Measurements from ENCODE around the gene CAVIN1.
"Not testable (repeated sequence)": the region's sequence is repeated elsewhere in the genome, so short reads cannot be mapped to it uniquely, and the experiment has no call there.

The CAVIN1 gene

DNA sequence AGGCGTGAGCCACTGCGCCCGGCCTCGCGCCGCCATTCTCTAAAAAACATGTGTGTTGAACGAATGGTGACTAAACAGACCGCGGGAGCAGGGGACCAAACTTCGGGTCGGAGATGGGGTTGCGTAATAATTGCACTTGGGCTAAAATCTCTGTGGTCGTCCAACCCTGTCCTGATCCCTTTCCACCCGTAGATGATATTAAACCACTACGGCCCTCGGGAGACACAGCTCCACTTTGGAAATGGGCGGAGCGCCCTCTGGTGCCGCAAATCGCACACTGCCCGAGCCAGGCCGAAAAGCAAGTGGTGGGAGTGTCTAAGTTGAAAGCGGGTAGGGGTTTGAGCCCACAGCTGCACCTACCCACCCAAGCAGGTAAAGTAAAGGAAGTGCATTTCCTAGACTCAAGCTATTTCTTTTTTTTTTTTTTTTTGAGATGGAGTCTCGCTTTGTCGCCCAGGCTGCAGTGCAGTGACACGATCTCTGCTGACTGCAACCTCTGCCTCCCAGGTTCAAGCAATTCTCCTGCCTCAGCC, 17.0 kb downstream of the CAVIN1 start:
- peak; percentile 58 to 81 for DNase-seq (ENCODE audit: low read depth in 2 of 2)

DNA sequence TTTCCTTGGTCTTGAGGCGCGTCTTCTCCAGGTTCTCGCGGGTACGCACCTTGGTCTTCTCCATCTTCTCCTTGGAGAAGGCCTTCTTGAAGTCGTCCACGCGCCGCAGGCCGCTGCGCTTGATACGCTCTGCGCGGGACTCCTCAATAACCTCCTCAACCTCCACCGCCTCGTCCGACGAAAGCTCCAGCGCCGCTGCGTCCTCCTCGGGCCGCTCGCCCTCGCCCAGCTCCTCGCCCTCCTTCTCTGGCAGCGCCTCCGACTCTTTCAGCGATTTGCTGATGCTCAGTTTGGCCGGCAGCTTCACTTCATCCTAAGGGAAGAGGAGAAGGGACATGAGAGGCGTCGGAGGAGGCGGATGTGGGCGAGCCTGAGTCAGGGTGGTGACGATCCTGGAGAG, 18.0 kb downstream of the CAVIN1 start:
- no peak for DNase-seq (ENCODE audit: low read depth in 2 of 2)

DNA sequence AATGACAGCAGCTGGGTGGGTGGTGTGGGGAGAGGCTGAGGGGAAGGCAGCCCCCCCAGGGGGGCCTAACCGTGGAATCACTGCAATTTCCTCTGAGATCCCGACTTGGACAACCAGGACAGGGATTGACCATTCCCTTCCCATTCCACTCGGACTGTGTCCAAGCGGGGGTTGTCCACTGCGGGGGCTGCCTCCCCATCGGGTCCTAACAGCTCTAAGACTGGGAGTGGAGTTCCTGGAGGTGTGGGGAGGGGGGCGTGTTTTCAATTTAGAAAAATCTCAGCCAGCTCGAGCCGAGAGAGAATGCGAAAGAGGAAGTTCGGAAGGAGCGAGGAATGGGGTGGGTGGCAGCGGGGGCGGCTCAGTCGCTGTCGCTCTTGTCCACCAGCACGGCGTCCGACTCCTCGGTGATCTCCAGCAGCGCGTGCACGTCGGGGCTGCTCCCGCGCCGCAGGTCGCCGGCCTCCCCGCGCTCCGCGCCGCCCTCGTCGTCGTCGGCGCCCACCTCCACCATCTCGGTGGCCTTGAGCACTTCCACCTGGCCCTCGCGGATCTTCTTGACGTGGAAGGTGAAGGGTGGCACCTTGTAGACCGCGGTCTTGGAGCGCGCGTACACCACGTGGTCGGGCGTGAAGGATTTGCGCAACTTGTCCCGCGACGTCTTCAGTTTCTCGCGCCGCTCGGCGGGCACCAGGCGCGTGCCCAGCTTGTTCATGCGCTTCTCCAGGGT, 18.6 kb downstream of the CAVIN1 start:
- DNase-seq (ENCODE audit: low read depth in 2 of 2) = no peak

DNA sequence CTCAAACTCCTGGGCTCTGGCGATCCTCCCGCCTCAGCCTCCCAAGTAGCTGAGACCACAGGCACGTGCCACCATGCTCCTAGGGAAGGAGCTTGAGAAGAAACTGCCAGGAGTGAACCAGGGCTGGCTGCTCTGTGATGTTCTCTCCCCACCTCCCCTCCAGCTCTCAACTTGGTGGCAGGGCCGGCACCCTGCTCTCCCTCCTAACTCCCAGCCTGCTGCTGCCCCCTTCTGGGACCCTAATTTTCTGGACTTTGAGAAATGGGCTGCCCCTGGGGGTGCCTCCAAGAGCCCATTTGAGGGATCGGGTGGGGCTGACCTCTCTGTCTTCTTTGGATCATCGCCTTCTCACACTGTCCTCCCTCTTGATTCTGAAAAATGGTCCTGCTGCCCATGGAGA, 19.9 kb downstream of the CAVIN1 start:
- DNase-seq (ENCODE audit: low read depth in 2 of 2) = peak; percentile 25 to 57

DNA sequence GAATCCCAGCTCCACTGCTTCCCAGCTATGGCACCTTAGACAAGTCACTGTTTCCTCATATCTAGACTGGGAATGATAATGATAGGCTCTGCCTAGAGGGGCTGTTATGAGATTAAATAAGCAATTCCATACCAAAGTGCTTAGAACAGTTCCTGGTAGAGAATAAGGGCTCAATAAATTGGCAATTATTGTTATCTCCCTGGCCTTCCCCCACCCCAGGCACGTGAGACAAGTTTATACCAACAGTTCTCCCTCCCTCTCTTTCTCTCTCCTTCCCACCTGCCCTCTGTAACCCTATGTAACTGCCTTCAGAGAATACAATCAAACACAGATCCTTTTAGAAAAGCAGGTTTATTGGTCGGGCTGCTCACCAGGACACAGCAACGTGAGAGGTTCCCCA, 20.9 kb downstream of the CAVIN1 start:
- DNase-seq (ENCODE audit: low read depth in 2 of 2) = no peak

DNA sequence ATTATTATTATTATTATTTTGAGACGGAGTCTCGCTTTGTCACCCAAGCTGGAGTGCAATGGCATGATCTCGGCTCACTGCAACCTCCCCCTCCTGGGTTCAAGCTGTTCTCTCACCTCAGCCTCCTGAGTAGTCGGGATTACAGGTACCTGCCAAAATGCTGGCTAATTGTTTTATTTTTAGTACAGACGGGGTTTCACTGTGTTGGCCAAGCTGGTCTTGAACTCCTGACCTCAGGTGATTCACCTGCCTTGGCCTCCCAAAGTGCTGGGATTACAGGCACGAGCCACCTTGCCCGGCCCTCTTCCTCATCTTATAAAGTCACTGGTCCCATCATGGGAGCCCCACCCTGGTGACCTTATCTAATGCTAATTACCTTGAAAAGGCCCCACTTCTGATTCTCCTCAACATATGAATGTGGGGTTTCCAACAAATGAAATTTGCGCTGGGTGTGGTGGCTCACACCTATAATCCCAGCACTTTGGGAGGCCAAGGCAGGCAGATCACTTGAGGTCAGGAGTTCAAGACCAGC, 22.1 kb downstream of the CAVIN1 start:
- not testable (repeated sequence) for DNase-seq (ENCODE audit: low read depth in 2 of 2)

DNA sequence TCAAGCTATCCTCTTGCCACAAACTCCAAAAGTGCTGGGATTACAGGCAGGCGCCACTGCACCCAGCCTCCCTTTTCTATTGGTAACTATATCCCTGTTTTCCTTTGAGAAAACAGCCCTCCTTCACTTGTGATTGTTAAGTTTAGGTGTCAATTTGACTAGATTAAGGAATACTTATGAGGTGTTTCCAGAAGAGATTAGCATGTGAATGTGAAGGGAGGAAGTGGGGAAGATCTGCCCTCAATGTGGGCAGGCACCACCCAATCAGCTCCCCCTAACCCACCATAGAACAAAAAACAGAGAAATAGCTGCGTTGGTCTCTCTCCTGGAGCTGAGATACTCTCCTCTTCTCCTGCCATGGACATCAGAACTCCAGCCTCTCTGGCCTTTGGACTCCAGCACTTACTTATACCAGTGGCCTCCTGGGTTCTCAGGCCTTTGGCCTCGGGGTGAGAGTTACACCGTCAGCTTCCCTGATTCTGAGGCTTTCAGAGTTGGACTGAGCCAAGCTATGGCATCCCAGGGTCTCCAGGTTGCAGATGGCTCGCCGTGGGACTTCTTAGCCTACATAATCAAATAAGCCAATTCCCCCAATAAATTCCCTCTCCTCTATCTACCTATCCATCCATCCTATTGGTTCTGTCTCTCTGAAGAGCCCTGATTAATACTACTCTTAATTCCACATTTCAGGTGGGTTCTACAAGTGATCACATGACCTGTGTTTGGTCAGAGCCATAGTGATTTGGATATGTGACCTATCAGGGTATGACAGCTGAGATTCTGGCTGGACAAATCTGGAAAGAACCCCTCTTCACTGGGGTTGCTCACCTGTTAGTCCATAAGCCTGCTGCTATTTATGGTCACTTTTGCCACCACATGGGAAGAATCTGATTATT, 22.9 kb downstream of the CAVIN1 start:
- DNase-seq (ENCODE audit: low read depth in 2 of 2) = no peak

DNA sequence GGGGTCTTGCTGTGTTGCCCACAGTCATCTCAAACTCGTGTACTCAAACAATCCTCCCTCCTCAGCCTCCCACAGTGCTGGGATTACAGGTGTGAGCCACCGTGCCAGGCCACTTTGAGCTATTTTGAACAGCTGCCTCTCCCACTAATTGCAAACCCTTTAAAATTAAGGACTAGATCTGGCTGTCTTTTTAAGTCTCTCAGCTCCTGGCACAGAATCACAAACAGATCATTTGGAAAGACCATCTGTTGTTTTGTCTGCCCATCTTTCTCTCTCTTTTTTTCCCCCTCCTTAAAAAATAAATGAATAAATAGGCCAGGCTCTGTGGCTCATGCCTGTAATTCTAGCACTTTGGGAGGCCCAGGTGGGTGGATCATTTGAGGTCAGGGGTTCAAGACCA, 23.9 kb downstream of the CAVIN1 start:
- no peak for DNase-seq (ENCODE audit: low read depth in 2 of 2)

DNA sequence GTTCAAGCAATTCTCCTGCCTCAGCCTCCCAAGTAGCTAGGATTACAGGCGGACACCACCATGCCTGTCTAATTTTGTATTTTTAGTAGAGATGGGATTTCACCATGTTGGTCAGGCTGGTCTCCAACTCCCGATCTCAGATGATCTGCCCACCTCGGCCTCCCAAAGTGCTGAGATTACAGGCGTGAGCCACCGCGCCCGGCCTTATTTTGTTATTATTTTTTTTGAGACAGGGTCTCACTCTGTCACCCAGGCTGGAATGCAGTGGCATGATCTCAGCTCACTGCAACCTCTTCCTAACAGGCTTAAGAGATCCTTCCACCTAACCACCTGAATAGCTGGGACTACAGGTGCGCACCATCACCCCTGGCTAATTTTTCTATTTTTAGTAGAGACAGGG, 27.5 kb downstream of the CAVIN1 start:
- not testable (repeated sequence) for DNase-seq (ENCODE audit: low read depth in 2 of 2)

DNA sequence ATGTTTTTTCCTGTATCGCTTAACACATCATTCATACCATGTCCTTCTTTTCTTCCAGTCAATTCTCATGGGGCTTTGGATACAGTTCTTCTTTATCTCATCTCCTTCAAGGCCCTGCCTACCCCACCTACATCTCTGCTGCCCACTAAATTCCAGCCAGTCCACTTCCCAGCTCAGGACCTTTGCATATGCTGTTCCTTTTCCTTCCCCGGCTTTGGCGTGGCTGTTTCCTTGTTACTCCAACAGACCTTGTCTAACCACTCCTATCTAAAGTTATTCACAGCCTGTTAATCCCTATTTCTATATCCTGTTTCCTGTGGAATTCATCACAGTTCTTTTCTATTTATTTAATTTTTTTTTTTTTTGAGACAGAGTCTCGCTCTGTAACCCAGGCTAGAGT, 28.2 kb downstream of the CAVIN1 start:
- no peak for DNase-seq (ENCODE audit: low read depth in 2 of 2)

DNA sequence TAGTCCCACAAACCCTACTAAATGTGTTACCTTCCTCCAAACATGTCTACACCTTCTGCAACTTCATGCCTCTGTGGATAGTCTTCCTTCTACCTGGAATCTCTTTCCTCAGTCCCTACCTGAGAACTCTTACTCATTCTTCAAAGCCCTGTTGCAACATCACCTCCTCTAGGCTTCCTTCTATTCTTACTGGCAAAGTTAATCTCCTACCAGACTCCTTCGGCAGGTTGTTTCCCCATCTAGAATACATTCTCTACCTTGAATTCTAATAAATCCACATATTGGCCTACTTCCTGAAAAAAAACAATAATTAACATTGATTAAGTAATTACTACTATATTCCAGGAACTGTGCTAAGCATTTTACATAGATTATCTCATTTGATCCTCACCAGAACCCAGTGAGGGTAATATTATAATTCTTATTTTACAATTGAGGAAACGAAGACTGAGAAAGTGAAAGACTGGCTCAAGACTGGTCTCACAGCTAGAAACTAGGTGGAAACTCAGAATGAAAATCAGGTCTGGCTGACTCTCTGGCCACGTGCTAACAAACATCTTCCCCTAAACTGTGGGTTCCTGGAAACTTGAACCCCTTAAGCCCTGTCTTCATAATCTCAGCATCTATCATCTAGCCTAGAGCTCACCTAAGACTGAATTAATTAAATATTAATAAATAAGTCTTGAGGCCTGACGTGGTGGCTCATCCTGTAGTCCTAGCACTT, 30.2 kb downstream of the CAVIN1 start:
- DNase-seq (ENCODE audit: low read depth in 2 of 2) = no peak

DNA sequence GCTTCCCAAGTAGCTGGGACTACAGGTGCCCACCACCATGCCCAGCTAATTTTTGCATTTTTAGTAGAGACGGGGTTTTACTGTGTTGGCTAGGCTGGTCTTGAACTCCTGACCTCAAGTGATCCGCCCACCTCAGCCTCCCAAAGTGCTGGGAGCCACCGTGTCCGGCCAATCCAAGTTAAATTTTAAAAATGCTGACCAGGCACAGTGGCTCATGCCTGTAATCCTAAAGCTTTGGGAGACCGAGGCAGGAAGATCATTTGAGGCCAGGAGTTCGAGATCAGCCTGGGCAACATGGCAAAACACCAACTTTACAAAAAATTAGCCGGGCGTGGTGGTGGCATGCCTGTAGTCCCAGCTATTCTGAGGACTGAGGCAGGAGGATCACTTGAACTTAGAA, 31.6 kb downstream of the CAVIN1 start:
- not testable (repeated sequence) for DNase-seq (ENCODE audit: low read depth in 2 of 2)

DNA sequence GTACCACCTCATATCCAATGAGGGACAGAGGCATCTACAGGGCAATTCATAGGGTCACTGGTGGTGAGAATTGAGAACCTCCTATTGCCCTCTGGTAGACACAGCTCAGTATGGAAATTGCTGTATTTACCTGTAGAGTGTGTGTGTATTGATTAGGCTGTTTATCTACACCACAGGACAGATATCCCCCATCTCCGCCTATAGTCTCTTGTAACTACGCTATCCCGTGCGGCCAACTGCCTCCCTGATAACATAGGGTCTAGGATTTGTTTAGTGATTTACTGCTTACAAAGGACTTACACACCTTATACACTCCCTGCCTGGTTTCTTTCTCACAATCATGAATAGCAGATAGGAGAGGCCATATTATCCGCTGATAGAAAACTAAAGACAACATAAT, 33.2 kb downstream of the CAVIN1 start:
- DNase-seq (ENCODE audit: low read depth in 2 of 2) = no peak

DNA sequence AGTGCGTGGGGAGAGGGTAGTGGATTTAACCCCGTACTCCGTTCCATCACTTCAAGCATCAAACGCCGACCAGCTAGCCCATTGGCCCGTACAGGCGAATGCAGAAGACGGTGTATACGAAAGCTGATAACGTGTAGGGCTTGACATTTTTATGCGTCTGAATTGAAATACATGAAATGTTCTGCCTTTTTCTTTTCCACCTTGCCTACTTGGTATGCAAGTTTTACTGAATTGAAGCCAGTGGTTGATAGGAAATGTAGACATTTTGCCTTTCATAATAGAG, 34.0 kb downstream of the CAVIN1 start:
- no peak for DNase-seq (ENCODE audit: low read depth in 2 of 2)

DNA sequence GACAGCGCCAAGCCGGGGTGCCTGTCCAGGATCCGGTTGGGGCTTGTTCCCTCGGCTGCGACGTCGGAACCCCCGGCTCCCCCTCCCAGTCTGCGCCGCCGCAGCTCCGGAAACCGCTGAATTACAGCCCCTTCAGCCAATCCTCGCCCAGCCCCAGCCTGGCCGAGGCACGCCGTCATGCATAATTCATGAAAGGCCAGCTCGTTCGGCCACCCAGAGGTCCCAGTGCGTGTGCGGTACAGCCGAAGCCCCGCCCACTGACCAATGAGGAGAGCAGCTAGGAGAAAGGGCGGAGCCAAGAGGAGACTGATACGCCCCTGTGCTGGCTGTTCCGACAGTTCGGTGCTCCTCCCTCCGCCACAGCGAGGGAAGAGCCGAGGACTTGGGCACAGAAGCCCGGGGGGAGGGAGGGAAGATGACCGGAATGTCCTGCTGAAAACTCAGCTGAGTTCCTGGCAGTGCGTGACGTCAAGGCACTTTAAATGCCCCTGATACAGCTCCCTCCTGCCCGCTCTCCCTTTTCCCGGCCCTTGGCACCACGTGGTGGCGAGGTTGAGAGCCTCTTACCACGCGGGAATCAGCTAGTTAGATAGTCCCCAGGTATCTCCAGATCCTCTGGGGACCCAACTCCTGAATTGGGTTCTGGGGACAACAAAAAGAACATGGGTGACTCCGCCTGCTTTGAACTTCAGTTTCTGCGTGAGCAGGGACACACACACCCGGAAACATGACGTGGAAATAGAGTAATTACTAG, 34.5 kb downstream of the CAVIN1 start, which contains the start of gene STAT3:
STAT3 (minus strand) TSS at position 62 of the 754 bp plus-strand sequence. CDS start 39,926 bp downstream, outside the sequence.
- peak; percentile 100 for DNase-seq (ENCODE audit: low read depth in 2 of 2)

DNA sequence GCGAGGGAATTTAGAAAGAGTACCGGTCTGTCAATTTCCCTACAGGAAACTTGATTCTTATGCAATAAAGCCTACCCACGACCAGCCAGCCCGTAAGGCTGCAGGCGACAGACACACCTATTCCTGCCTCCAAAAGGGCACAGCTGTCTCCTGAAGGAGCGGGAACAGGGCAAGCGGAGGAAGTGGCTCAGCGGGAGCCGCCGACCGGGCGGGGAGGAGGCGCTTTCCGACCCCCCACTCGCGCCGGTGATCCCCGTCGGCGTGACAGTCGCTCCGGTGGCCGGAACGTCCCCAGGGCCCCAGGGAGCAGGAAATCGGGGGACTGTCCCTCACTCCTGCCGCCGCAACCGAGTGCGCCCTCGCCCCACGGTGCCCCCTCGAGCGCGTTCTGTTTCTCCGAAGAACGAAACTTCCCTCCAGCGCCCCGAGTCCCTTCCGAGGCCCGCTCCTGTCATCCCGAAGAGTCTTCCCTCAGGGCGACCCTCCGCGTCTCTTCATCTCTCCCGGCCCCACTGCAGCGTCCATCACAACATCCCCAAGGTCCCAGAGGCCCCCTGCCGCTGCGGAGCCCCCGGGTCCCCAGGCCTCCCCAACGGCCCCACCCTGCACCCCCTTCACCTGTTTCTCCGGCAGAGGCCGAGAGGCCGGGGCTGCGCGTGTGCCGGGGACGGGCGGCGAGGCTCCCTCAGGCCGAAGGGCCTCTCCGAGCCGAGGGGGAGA, 35.2 kb downstream of the CAVIN1 start:
- peak in 1 of 2 donors; percentile 4 for DNase-seq (ENCODE audit: low read depth in 2 of 2)

DNA sequence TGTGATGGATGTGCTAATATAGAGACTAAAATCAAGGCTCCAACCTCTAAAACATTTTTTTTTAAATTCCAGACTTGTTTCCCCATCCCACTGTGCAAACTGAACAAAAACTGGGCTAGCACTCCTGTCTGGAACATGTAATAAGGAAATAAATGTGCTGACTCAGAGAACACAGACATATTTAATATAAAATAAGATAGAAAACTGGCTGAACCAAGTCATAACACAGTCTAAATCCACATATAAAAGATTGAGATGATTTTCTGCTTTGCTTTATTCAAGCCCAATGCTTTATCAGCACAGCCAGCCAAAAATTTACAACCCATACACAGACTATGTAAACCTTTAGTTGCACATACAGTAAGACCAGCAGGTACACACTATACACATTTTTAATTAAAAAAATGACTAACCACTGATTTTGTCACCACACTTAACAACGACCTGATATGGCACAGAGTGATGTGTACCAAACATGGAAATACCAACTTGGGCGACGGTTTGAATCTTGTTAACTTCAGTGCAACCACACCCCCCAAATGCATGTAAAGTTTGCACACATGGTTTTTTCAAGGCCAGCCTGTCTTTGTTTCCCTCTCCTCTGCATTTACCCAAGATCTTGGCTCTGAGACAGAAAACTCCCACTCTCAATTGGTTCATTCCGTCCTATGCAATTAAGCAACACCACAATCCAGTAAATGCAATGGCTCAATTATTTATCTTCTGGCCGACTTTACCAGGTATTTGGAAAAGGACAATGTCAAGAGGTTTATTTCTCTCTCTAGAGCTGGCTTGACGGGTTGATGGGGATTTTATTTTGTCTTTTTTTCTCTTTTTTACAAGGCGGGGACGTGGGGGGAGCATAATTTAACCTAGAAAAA, 36.0 kb downstream of the CAVIN1 start:
- no peak for DNase-seq (ENCODE audit: low read depth in 2 of 2)

DNA sequence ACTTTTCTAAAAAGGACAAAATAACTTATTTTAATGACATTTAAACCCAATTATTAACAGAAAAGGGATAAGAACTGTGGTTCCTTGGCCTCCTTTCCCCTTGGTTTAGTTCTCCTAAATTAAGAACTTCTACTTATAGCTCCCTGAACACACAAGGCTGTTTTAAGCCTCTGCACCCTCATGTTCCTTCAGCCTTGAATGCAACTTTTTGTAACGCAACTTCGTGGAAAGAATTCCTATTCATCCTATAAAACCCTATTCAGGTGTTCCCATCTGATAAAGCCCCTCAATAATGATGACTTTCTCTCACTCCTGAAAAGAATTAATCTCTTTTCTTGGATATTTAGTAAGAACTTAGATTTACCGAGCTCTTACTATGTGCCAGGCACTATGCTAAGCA, 41.2 kb downstream of the CAVIN1 start:
- no peak for DNase-seq (ENCODE audit: low read depth in 2 of 2)

DNA sequence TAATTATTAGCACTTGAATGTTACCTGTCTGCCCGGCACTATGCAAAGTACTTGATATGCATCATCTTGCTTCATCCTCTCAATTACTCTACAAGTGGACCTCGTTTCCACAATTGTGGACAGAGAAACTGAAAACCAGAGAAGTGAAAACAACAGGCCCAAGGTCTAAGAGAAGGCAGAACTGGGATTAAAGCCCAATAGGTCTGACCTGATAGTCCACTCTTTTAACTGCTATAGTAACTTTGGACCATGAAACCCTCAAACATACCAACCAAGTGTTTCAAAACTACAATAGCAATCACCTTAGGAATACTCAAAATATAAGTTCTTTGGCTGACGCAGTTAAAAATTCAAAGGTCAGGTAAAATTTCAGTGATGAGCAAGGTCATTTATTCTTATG, 42.1 kb downstream of the CAVIN1 start:
- no peak for DNase-seq (ENCODE audit: low read depth in 2 of 2)

Data from stimulated activated CD4-positive, alpha-beta T cell treated with anti-CD3 and anti-CD28 coated beads, Interleukin-15, amount 100 ng/mL, for 48 hours (primary cell).